Stimulated activated CD4-positive, alpha-beta T cell treated with anti-CD3 and anti-CD28 coated beads, Interleukin-4, amount 100 ng/mL, for 1 hour (primary cell): ENCODE data around the gene SLC16A13.
"Not testable (repeated sequence)": the region's sequence is repeated elsewhere in the genome, so short reads cannot be mapped to it uniquely, and the experiment has no call there.

Experiments
- DNase-seq: peaks from one replicate; pipeline ENCODE4 v3.0.0-alpha.2; 2020

SLC16A13 gene

DNA sequence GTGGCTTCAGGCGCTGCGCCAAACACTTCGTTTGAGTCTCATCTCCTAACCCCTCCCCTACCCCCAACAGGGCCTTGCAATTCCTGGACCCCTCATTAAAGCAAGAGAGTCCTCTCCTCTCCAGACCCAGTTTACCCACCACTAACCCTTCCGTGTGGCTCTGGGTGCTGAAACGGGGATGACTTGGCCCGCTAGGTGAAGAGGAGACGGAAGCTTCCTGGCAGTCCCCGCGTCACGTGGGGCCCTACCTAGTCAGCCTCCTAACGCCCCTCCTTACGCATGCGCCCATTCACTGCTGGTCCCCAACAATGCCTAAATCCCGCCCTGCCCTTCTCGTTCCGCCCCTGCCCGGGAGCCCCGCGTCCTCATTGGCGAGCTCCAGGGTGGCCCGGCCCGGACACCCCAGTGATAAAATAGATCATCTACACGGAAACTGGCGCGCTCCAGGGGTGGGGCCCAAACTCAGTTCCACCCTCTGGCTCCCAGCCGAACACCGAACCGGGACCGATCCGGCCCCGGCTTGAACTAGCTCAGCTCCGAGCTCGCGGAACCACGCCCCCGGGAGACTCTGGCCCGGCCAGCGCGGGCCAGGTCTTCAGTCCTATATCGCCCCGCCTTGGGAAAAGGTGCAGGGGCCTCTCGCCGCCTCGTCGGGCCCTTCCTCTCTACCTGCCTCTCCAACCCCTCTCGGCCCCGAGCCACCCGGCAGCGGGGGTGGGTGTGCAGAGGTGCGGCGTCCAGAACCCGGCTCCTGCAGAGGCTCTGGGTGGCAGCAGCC is at the start of gene SLC16A13:
TSS of gene SLC16A13 (plus strand) at position 425 of the 778 bp plus-strand sequence. CDS start 368 bp downstream, outside the sequence.
- peak; percentile 98 for DNase-seq

GRCh38 chr17:6986676-6987075 is 49.1 kb upstream of the SLC16A13 start:
- no peak for DNase-seq

DNA sequence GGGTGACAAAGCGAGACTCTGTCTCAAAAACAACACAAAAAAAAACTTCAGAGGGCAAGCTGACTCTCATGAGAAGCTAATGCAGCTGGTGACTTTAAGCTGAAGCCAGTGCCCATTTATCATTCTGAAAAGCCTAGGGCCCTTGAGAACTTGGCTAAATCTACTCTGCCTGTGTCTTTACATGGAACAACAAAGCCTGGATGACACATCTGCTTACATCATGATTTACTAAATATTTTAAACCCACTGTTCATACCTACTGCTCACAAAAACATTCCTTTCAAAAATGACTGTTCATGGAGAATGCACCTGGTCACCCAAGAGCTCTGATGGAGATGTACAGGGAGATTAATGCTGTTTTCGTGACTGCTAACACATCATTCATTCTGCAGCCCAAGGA is 46.0 kb upstream of the SLC16A13 start:
- DNase-seq = no peak

- not testable (repeated sequence) for DNase-seq
These were observed 42.2 kb upstream of the SLC16A13 start for GRCh38 chr17:6993613-6994056.

GRCh38 chr17:6994118-6994598 is 41.7 kb upstream of the SLC16A13 start:
- DNase-seq = no peak

- no peak for DNase-seq
These were observed 41.1 kb upstream of the SLC16A13 start for GRCh38 chr17:6994666-6995256.

DNA sequence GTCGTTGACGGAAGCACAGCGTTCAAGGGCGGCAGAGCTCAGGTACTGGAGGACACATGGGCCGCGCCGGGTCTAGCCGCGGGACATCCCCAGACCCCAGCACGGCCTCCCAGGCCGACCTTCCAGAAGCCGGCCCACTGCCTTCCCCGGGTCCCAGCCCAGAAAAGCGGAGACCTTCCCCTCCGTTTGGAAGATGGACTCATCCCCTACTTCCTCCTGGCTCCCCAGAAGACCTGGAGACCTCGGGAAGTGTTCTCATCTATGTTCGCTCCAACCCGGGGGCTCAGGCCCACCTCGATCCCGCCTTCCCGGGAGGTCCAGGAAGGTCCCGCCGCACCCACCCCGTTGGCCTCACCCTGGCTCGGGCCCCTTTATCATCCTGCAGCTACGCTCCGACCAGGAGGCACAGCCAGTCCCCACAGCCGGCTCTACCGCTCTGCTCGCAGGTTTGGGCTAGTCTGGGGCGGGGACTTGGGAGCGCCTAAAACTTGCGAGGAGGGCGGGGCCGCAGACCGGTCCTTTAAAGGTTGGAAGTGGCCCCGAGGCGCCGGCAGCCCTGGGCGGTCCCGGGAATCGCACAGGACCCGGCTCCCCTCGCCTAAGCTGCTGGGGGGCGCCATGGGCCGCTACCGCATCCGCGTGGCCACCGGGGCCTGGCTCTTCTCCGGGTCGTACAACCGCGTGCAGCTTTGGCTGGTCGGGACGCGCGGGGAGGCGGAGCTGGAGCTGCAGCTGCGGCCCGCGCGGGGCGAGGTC is 40.1 kb upstream of the SLC16A13 start, which contains the start of gene ALOX12:
TSS of gene ALOX12 (plus strand) at position 550 of the 756 bp plus-strand sequence. CDS start at position 619, 69 bp downstream.
- DNase-seq = no peak

DNA sequence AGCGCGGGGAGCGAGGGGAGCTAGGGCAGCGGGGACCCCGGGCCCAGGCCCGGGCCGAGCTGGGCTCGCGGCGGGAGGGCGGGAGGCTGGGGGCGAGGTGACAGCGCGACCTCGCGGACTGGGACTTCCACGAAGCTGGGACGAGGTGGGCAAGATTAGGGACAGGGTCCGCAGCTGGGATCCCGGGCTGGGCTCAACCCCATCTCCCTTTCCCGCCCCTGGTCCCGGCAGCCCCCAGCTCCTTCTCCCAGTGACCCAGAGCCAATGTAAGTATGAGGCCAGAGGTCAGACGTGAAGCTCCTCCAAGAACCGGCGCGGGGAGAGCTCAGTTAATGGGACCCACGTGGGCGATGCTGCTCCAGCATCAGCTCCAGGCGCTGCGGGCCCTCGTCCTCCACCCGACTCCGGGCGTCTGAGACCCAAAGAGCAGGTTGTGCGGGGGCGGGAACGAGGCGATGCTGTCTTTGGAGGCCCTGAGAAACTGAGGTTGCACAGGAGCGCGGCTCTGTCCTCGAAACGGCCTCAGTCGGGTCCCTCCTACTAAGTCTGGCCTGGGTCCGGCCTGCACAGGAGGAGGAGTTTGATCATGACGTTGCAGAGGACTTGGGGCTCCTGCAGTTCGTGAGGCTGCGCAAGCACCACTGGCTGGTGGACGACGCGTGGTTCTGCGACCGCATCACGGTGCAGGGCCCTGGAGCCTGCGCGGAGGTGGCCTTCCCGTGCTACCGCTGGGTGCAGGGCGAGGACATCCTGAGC is 39.4 kb upstream of the SLC16A13 start:
- DNase-seq = no peak

DNA sequence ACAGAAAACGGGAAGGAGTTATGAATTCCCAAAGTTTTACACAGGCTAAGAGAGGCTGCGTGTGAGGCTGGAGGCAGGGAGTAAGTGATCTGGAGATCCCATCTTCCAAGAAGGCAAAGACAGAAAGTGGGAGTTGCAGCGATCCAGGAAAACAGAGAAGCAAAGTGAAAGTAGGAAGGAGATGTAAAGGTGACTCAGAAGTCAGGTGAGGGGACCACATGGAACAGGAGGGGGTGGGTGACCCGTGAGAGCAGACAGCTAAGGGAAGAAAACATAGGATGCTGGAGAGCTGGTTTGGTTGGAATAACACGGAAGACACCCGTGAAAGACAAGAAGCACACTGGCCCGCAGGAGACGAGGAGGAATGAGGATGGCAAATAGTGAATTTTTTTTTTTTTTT is 38.6 kb upstream of the SLC16A13 start:
- no peak for DNase-seq

DNA sequence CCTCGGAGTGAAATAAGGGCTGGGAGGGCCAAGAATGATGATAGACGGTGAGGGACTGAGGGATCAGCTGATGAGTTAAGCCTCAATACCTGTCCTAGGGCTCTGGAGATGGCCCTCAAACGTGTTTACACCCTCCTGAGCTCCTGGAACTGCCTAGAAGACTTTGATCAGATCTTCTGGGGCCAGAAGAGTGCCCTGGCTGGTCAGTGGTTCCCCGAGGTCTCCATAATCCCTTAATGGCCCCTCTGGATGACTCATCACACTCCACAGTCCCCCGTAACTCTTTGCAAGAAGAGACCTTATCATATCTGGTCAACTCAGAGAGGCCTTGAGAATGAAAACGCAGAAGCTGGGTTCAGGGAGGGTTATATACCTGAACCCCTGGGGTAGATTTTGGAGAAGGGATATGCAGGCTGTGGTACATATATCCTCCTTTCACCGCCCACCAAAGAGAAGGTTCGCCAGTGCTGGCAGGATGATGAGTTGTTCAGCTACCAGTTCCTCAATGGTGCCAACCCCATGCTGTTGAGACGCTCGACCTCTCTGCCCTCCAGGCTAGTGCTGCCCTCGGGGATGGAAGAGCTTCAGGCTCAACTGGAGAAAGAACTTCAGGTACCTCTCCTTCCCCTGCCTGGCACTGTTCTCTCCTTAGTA is 36.8 kb upstream of the SLC16A13 start:
- DNase-seq = no peak

- peak; percentile 50 for DNase-seq
These were observed 34.4 kb upstream of the SLC16A13 start for GRCh38 chr17:7001318-7001961.

DNA sequence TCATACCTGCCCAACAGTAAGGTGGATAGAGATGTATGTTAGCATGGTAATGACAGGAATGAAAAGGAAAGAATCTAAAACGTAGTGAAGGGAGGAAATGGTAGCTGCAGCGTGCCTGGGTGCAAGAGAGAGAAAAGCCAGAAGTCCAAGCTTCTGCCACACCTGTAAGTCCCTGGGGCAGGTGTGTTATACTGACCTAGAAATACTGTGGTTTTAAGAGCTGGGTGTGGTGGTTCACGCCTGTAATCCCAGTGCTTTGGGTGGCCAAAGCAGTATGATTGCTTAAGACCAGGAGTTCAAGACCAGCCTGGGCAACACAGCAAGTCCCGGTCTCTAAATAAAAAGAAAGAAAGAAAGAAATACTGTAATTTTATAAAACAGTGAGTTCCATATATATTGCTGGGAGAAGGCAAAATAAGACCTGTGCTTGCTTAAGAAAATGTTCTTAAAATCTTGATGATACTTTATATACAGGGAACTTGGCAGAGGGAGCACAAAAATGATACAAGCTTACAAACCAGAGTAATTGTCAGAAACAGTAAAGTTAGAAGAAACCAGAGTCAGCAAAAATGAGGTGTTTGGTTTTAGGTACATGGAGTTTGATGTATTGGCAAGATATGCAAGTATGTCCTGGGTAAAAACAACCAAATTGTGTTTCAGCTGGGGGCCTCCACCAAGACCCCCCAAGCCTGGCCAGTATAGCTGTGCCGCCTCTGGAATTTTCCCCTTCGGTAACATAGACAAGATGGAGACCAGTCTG is 33.3 kb upstream of the SLC16A13 start:
- no peak for DNase-seq

GRCh38 chr17:7003745-7004144 is 32.1 kb upstream of the SLC16A13 start:
- DNase-seq = no peak

DNA sequence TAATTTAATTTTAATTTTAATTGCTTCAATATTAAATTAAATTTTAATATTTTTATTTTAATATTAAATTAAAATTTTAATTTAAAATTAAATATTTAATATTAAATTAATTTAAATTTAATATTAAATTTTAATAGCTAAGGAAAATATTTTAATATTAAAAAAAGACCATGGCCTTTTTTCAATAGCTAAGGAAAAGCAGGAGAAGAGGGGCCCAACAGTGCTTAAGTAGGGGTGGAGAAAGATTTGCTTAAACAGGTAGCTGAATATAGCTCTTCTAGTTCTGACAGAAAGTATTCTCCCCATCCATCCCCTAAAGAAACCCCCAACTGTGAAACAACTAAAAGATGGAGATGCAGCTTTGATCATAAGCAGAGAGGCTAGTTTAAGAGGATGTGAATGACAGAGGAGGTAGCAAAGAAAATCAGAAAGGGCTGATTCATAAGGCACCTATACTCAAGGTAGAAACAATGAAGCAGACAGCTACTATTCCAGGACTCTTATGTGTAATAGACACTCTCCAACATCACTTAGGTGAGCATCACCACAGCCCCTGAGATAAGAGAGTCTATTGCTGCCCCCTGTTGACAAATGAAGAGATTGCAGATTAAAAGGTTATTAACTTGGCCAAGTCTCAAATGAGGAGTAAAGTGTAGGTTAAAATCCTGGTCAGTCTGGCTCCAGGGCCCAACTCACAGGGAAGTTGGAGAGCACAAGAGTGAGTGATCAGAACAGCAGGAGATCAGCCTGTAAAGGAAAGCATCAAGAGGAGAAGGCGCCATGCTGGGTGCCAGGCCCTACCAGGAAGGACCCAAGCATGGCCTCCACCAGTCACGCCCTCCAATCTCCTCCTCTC is 31.2 kb upstream of the SLC16A13 start:
- no peak for DNase-seq

DNA sequence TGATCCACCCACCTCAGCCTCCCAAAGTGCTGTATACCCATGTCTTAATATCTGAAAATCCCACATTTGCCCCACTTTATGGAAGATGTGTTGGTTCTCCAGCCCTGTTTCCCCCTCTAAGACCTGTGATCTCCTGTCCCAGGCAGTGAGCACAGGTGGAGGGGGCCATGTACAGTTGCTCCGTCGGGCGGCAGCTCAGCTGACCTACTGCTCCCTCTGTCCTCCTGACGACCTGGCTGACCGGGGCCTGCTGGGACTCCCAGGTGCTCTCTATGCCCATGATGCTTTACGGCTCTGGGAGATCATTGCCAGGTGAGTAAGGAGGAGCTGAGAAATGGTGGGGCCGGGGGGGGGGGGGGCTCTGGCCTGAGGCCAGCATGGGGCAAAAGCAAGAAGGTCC is 30.1 kb upstream of the SLC16A13 start:
- no peak for DNase-seq

- DNase-seq = no peak
These were observed 28.7 kb upstream of the SLC16A13 start for GRCh38 chr17:7007143-7007542.

DNA sequence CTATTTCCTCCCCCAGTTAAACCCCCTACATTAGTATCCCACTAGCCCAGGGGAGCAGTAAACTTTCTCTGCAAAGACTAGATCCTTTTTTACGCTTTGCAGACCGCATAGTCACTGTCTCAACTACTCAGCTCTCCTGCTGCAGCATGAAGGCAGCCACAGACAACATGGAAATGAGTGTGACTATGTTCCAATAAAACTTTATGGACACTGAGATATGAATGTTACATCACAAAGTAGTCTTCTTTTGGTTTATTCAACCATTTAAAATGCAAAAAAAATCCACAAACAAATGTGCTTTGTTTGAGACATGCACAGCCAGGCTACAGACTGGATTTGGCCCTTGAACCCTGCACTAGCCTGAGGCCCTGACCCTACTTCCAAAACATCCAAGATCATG is 25.3 kb upstream of the SLC16A13 start:
- DNase-seq = no peak

DNA sequence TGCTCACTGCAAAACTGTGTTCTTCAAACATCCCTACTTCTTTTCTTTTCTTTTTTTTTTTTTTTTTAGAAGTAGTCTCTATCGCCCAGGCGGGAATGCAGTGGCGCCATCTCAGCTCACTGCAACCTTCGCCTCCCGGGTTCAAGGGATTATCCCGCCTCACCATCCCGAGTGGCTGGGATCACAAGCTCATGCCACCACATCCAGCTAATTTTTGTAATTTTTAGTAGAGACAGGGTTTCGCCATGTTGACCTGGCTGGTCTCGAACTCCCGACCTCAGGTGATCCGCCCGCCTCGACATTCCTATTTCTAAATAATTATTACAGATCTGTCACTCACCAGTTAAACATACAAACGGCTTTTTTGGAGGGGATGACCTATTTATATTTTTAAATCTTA is 24.4 kb upstream of the SLC16A13 start:
- DNase-seq = no peak

GRCh38 chr17:7011942-7012254 is 23.9 kb upstream of the SLC16A13 start:
- no peak for DNase-seq
